Measurements from ENCODE around the gene TNK2. TPM values are rescaled to one million over a fixed set of nuclear protein-coding genes. Genes with fewer than 3 reads are reported as not detected.

The TNK2 gene
- total RNA-seq, 2 donors from 2014 or later = 26.5 to 38.6 TPM

DNA sequence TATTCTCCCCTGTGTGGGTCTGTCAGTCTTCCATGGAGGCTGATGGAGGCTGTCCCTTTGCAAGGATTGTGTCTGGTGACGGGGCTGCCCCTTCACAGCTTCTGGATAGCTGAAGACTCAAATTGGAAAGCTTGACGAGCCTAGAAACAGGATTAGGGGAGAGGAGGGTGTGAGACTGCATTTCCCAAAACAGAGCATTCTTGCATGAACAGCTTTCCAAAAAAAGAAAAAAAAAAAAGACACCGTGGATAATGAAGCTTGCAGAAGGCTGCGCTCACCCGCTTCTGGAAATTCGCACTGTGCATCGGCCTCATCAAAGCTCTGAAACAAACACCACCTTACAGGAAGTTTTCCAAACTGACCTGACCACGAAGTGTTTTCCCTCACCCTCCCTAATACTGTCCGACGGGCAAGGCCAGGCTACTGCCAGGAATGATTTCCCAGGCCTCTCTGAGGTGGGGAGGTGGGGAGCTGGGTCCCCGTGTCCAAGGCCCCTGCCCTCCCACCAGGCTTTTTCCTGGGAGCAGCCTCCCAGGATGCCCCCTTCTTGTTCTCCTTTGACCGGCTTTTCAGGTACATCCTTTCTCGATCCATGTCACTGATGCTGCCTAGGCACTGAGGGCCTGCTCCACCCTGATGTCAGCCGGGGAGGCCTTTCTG is 71.7 kb downstream of the TNK2 start:
- Histone ChIP-seq H3K9me3 (no peaks in the 10 kb centered on the region), H3K4me1 (no peaks in the 10 kb centered on the region), H3K27me3 (no peaks in the 10 kb centered on the region), H3K27ac (no peak overlapping the region), H3K36me3 (no peaks in the 10 kb centered on the region), H3K4me3 (no peak overlapping the region)
- TF ChIP-seq CTCF (IDR thresholded peaks at IDR 0.05) = no peak
- DNase-seq (ENCODE audit: low spot score) = no peak

DNA sequence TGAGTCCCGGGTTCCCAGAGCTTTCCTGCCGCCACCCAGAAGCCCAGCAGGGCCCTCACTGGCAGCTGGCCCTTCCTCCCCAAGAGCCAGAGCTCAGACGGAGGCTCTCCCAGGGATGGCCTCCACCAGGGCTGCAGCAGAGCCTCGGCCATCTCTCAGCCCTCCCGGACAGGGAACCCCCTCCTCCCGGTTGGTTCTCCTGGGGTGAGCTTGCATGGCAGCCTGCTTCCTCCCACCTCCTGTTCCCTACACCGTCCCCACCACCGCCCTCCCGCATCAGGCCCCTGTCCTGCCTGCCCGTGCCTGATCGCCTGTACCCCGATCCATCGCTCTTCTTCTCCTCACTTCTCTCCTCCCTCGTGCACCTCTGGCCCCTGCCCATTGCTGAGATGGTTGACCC is 72.6 kb downstream of the TNK2 start:
- no peak for DNase-seq (ENCODE audit: low spot score)
- Histone ChIP-seq H3K9me3 (no peaks in the 10 kb centered on the region), H3K27me3 (no peaks in the 10 kb centered on the region), H3K4me3 (no peak overlapping the region), H3K27ac (no peak overlapping the region), H3K4me1 (no peaks in the 10 kb centered on the region), H3K36me3 (no peaks in the 10 kb centered on the region)
- TF ChIP-seq CTCF (IDR thresholded peaks at IDR 0.05) = no peak

DNA sequence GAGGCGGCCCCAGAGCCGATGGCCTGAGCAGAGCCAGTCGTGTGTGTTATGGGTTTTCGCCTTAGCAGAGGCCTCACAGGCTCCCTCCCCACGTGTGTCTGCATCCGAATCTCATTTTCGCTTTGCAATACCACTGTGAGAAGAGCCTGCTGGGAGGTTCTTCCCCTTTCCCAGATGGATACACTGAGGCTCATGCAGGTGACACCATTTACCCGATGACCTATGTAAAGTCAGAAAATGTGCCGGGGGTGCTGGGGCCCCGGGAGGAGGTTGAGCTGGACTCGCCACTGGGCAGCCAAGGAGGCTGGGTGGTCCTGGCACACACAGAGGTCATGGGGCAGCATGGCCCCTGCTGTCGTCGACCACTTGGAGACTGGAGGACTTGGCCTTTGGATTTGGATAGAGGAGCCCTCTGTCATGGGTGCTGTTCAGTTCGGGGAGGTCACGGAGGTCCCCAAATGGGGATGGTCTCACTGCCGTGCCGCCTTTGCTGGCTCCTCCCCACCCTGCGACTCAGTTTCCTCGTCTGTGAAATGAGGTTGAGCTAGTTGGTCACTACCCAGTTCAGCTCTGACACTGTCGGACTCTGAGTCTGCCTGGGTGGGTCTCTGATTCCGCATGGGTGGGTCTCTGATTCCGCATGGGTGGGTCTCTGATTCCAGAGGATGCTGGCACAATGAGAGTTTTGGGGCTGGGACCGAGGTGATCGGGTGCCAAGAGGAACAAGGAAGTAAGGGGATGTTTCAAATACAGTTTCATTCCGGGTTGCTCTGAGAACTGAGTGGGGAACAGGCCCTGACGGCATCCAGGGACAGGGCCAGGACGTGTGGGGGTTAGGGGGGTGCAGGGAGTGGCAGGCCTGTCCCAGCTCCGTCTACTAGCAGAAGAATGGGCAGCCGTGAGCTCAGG is 73.4 kb downstream of the TNK2 start:
- TF ChIP-seq CTCF (IDR thresholded peaks at IDR 0.05) = no peak
- Histone ChIP-seq H3K27ac (no peak overlapping the region), H3K4me3 (no peak overlapping the region), H3K36me3 (no peaks in the 10 kb centered on the region), H3K4me1 (no peaks in the 10 kb centered on the region), H3K9me3 (no peaks in the 10 kb centered on the region), H3K27me3 (no peaks in the 10 kb centered on the region)
- DNase-seq (ENCODE audit: low spot score) = no peak

DNA sequence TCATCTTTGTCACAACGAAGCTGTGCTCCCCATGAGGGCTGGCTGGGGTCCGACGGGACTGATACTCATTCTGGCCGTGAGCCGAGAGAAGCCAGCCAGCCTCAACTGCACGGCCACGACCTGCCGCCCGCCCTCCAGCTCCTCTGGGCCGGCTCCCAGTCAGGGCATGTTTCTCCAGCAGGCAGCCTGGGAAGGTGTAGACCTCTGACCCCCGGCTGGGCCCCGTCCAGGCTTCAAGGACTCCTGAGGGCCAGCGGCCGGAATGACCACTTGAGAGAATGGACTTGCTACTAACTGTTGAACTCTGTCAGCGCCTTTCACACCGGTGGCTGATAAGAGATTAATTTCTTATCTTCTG is 78.5 kb downstream of the TNK2 start:
- Histone ChIP-seq H3K4me1 (no peaks in the 10 kb centered on the region), H3K9me3 (no peaks in the 10 kb centered on the region), H3K27me3 (no peaks in the 10 kb centered on the region), H3K4me3 (no peak overlapping the region), H3K36me3 (no peaks in the 10 kb centered on the region), H3K27ac (no peak overlapping the region)
- TF ChIP-seq CTCF (IDR thresholded peaks at IDR 0.05) = no peak
- no peak for DNase-seq (ENCODE audit: low spot score)

- Histone ChIP-seq H3K4me1 (no peaks in the 10 kb centered on the region), H3K4me3 (no peak overlapping the region), H3K27me3 (no peaks in the 10 kb centered on the region), H3K27ac (no peak overlapping the region), H3K9me3 (no peaks in the 10 kb centered on the region), H3K36me3 (no peaks in the 10 kb centered on the region)
- TF ChIP-seq CTCF (IDR thresholded peaks at IDR 0.05) = no peak
- no peak for DNase-seq (ENCODE audit: low spot score)
Observed at GRCh38 chr3:195828762-195829161, 79.6 kb downstream of the TNK2 start.

Data from right atrium auricular region (tissue), 2 donors.